H1 (cell line): Measurements from ENCODE around the gene MYO5B. TPM values are rescaled to one million over a fixed set of nuclear protein-coding genes. Genes with fewer than 3 reads are reported as not detected.

Experiments
- CTCF ChIA-PET: fragments of 300-600 bp; sonication (Branson Sonifier 250); formaldehyde crosslinking; loops from one replicate; lab custom pipeline; 2021; ENCODE audit not compliant: partially characterized antibody; lab: Charles Lee
- POLR2A ChIA-PET: fragments of 300-600 bp; sonication (Branson Sonifier 250); formaldehyde crosslinking; loops from one replicate; lab custom pipeline; 2021; ENCODE audit warnings: inconsistent platforms; ENCODE audit not compliant: partially characterized antibody; lab: Charles Lee
- DNase-seq, 2 experiments: peaks; one replicate each; pipeline versions ENCODE4 v3.0.0 to v3.0.0-alpha.2; 2010 to 2022; ENCODE audit warnings: low spot score in 2 of 2, low read depth in 1 of 2, mixed read lengths in 1 of 2
- FAIRE-seq: peaks from 2 replicates; lab custom pipeline; 2011; peaks lifted over from hg19 to GRCh38; lab: Jason Lieb, UNC
- H2AFZ ChIP-seq: 2 replicates; pipeline ENCODE4 v1.8.1; 2012; ENCODE audit warnings: low read length, inconsistent platforms
- H2AK5ac ChIP-seq: 2 replicates; pipeline ENCODE4 v1.6.1; 2013; ENCODE audit warnings: low read depth, low read length
- H2BK120ac ChIP-seq: replicated peaks from 2 replicates; pipeline ENCODE3; 2013; ENCODE audit warnings: low read depth, low read length, inconsistent platforms
- H2BK12ac ChIP-seq: 2 replicates; pipeline ENCODE4 v1.6.1; 2013; ENCODE audit warnings: low read depth, low read length
- H2BK15ac ChIP-seq: 2 replicates; pipeline ENCODE4 v1.6.1; 2013; ENCODE audit warnings: low read length
- H2BK20ac ChIP-seq: 2 replicates; pipeline ENCODE4 v1.6.1; 2013; ENCODE audit warnings: low read length
- H2BK5ac ChIP-seq: 2 replicates; pipeline ENCODE4 v1.6.1; 2013; ENCODE audit warnings: low read depth, low read length
- H3K14ac ChIP-seq: 2 replicates; pipeline ENCODE4 v1.6.1; 2013; ENCODE audit warnings: inconsistent platforms; ENCODE audit not compliant: insufficient read length
- H3K18ac ChIP-seq: 2 replicates; pipeline ENCODE4 v1.6.1; 2013; ENCODE audit warnings: low read length; ENCODE audit errors: extremely low read depth
- H3K23ac ChIP-seq: 2 replicates; pipeline ENCODE4 v1.6.1; 2013; ENCODE audit warnings: inconsistent platforms; ENCODE audit not compliant: insufficient read length
- H3K23me2 ChIP-seq: 2 replicates; pipeline ENCODE4 v1.6.1; 2013; ENCODE audit warnings: low read depth, low read length
- H3K27ac ChIP-seq: 2 replicates; pipeline ENCODE4 v1.6.1; 2011; ENCODE audit warnings: low read depth, low read length, inconsistent platforms
- H3K27me3 ChIP-seq, 4 experiments: replicated peaks in 1 of 4; 1 replicate in 1 of 4; 2 replicates in 3 of 4; pipeline versions ENCODE4 v1.6.1 to v1.8.1; 2011 to 2013; ENCODE audit warnings: low read length in 3 of 4, mild to moderate bottlenecking in 3 of 4, inconsistent platforms in 2 of 4, mixed read lengths in 2 of 4, moderate library complexity in 1 of 4; ENCODE audit not compliant: control insufficient read depth in 3 of 4, insufficient read depth in 3 of 4; ENCODE audit errors: extremely low read depth in 1 of 4
- H3K36me3 ChIP-seq, 4 experiments: 2 replicates each; pipeline versions ENCODE4 v1.6.1 to v1.8.1; 2011 to 2013; ENCODE audit warnings: mild to moderate bottlenecking in 4 of 4, low read length in 3 of 4, moderate library complexity in 2 of 4, control low read depth in 1 of 4, inconsistent platforms in 1 of 4; ENCODE audit not compliant: insufficient read depth in 4 of 4, control insufficient read depth in 2 of 4
- H3K4ac ChIP-seq: replicated peaks from 2 replicates; pipeline ENCODE3; 2013; ENCODE audit warnings: low read length, low read depth, mixed read lengths, inconsistent platforms; ENCODE audit not compliant: insufficient read length
- H3K4me1 ChIP-seq, 4 experiments: replicated peaks in 1 of 4; 1 replicate in 1 of 4; 2 replicates in 3 of 4; pipeline versions ENCODE4 v1.6.1 to v1.8.1; 2011 to 2013; ENCODE audit warnings: low read length in 3 of 4, inconsistent platforms in 2 of 4, mixed read lengths in 1 of 4; ENCODE audit not compliant: insufficient read depth in 4 of 4, control insufficient read depth in 3 of 4
- H3K4me2 ChIP-seq, 2 experiments: 2 replicates each; pipeline versions ENCODE4 v1.6.1 to v1.8.1; 2011 to 2013; ENCODE audit warnings: low read depth in 2 of 2, low read length in 2 of 2, control low read depth in 1 of 2, inconsistent platforms in 1 of 2, mild to moderate bottlenecking in 1 of 2; ENCODE audit not compliant: insufficient read depth in 1 of 2
- H3K4me3 ChIP-seq, 4 experiments: fragments of 200-600, 300-600 bp in 1 of 4; sonication (generic), shearing (Covaris generic), sonication (Bioruptor Twin) in 1 of 4; 2 replicates each; pipeline versions ENCODE4 v1.5.1 to v1.8.1; 2011 to 2016; ENCODE audit warnings: low read length in 4 of 4, low read depth in 3 of 4, control low read depth in 2 of 4, inconsistent platforms in 2 of 4, mild to moderate bottlenecking in 2 of 4, mixed read lengths in 1 of 4, moderate library complexity in 1 of 4; ENCODE audit not compliant: insufficient read depth in 2 of 4; ENCODE audit errors: extremely low read depth in 1 of 4
- H3K56ac ChIP-seq: replicated peaks from 2 replicates; pipeline ENCODE3; 2013; ENCODE audit warnings: low read depth, mild to moderate bottlenecking, mixed read lengths, low read length, inconsistent platforms; ENCODE audit not compliant: insufficient read length
- H3K79me1 ChIP-seq: 2 replicates; pipeline ENCODE4 v1.6.1; 2013; ENCODE audit warnings: low read depth, low read length, control low read depth
- H3K79me2 ChIP-seq, 2 experiments: 2 replicates each; pipeline versions ENCODE4 v1.6.1 to v1.8.1; 2012 to 2013; ENCODE audit warnings: low read length in 2 of 2, mild to moderate bottlenecking in 2 of 2, inconsistent platforms in 1 of 2; ENCODE audit not compliant: insufficient read depth in 2 of 2, control insufficient read depth in 1 of 2
- H3K9ac ChIP-seq, 4 experiments: replicated peaks in 1 of 4; 1 replicate in 1 of 4; 2 replicates in 3 of 4; pipeline versions ENCODE4 v1.6.1 to v1.8.1; 2011 to 2013; ENCODE audit warnings: low read depth in 3 of 4, low read length in 3 of 4, control low read depth in 2 of 4, mild to moderate bottlenecking in 2 of 4, moderate library complexity in 2 of 4, inconsistent platforms in 1 of 4; ENCODE audit errors: extremely low read depth in 1 of 4
- H3K9me3 ChIP-seq, 2 experiments: 2 replicates each; pipeline versions ENCODE4 v1.6.1 to v1.8.1; 2012 to 2013; ENCODE audit warnings: mild to moderate bottlenecking in 2 of 2, moderate library complexity in 2 of 2, control low read depth in 1 of 2, inconsistent platforms in 1 of 2, low read depth in 1 of 2, low read length in 1 of 2, mixed read lengths in 1 of 2; ENCODE audit not compliant: insufficient read depth in 2 of 2
- H4K20me1 ChIP-seq, 2 experiments: replicated peaks in 1 of 2; 2 replicates each; pipeline versions ENCODE3 to v1.8.1; 2011 to 2013; ENCODE audit warnings: inconsistent platforms in 2 of 2, low read length in 2 of 2, mild to moderate bottlenecking in 1 of 2; ENCODE audit not compliant: insufficient read depth in 2 of 2, control insufficient read depth in 1 of 2
- H4K5ac ChIP-seq: 2 replicates; pipeline ENCODE4 v1.6.1; 2013; ENCODE audit warnings: low read length, low read depth, mixed read lengths, inconsistent platforms; ENCODE audit not compliant: insufficient read length
- H4K8ac ChIP-seq: 2 replicates; pipeline ENCODE4 v1.8.0; 2013; ENCODE audit warnings: mild to moderate bottlenecking, moderate library complexity, low read length, inconsistent platforms; ENCODE audit not compliant: insufficient read depth; ENCODE audit errors: extremely low read depth
- H4K91ac ChIP-seq: replicated peaks from 2 replicates; pipeline ENCODE3; 2013; ENCODE audit warnings: low read length, mixed read lengths, inconsistent platforms; ENCODE audit not compliant: insufficient read length
- BACH1 ChIP-seq: IDR thresholded peaks from 2 replicates; pipeline ENCODE4 v1.6.1; 2012; ENCODE audit warnings: low read length, improper control_type of control experiment
- CHD1 ChIP-seq: IDR thresholded peaks from 2 replicates; pipeline ENCODE4 v1.6.1; 2012; ENCODE audit warnings: low read depth, low read length, improper control_type of control experiment
- EGR1 ChIP-seq: IDR thresholded peaks from 2 replicates; pipeline ENCODE4 v1.6.1; 2011; ENCODE audit warnings: low read depth, low read length, borderline replicate concordance
- HDAC2 ChIP-seq, 2 experiments: fragments of 300-600 bp in 1 of 2; sonication (generic) in 1 of 2; IDR thresholded peaks; 2 replicates each; pipeline ENCODE4 v1.6.1; 2011 to 2012; ENCODE audit warnings: low read depth in 2 of 2, low read length in 2 of 2, mild to moderate bottlenecking in 2 of 2, moderate library complexity in 2 of 2, borderline replicate concordance in 1 of 2, inconsistent platforms in 1 of 2
- HDAC6 ChIP-seq: IDR thresholded peaks from one replicate; pipeline ENCODE4 v1.7.1; 2012; ENCODE audit warnings: low read depth, mild to moderate bottlenecking, inconsistent platforms, low read length, moderate library complexity
- JUND ChIP-seq: IDR thresholded peaks from 2 replicates; pipeline ENCODE4 v1.6.1; 2011; ENCODE audit warnings: mild to moderate bottlenecking, improper control_type of control experiment, low read length
- NRF1 ChIP-seq: IDR thresholded peaks from 2 replicates; pipeline ENCODE4 v1.6.1; 2011; ENCODE audit warnings: mild to moderate bottlenecking, low read depth, low read length, improper control_type of control experiment
- PHF8 ChIP-seq: fragments of 200-600 bp; sonication (generic); conservative IDR thresholded peaks from 2 replicates; pipeline ENCODE4 v1.7.1; 2012; ENCODE audit warnings: low read depth, mild to moderate bottlenecking, inconsistent platforms, low read length, moderate library complexity
- POLR2AphosphoS5 ChIP-seq: IDR thresholded peaks from 2 replicates; pipeline ENCODE4 v1.6.1; 2011; ENCODE audit warnings: low read depth, low read length
- RFX5 ChIP-seq: IDR thresholded peaks from 2 replicates; pipeline ENCODE4 v1.6.1; 2011; ENCODE audit warnings: low read depth, low read length, improper control_type of control experiment, borderline replicate concordance
- RXRA ChIP-seq: IDR thresholded peaks from 2 replicates; pipeline ENCODE4 v1.6.1; 2011; ENCODE audit warnings: low read depth, mild to moderate bottlenecking, low read length, moderate library complexity; ENCODE audit not compliant: insufficient read depth
- SIRT6 ChIP-seq: IDR thresholded peaks from one replicate; pipeline ENCODE4 v1.7.1; 2012; ENCODE audit warnings: low read length, inconsistent platforms
- WGBS, 2 experiments: shearing (Covaris generic) in 1 of 2; methylation state at CpG; one replicate each; pipeline versions ENCODE4 v1.1.6 to v1.1.7; 2013 to 2015; ENCODE audit warnings: low lambda C conversion rate in 2 of 2, mixed read lengths in 2 of 2, inconsistent platforms in 1 of 2, low coverage in 1 of 2, missing lambda C conversion rate in 1 of 2; ENCODE audit not compliant: insufficient replicate concordance in 2 of 2, insufficient coverage in 1 of 2, insufficient read length in 1 of 2; ENCODE audit errors: extremely low coverage in 1 of 2, missing lambda C conversion rate in 1 of 2; 5-methylcytosine and 5-hydroxymethylcytosine counted together
- polyA plus RNA-seq, 7 experiments: library from polyadenylated mRNA; depleted of rRNA in 3 of 7; stranded (reverse) in 5 of 7; unstranded in 2 of 7; fragments of >200 nt in 5 of 7; fragments of 200-250 nt in 2 of 7; gene quantifications; 1 replicate in 5 of 7; 2 replicates in 1 of 7; 4 replicates in 1 of 7; pipeline versions ENCODE4 v1.2.1 to v1.2.3, GENCODE V29; 2011 to 2013; ENCODE audit warnings: missing spikeins in 2 of 7, mixed read lengths in 2 of 7
- total RNA-seq: library from RNA; stranded (reverse); fragmentation: NEBNext Ultra II Directional; extraction: Animal tissue kit (Norgen Biotek cat#: 25700); gene quantifications from 2 replicates; pipeline ENCODE4 v1.2.1, GENCODE V29; 2021
- TF ChIP-seq, protein P1 (sequence below), 3 experiments: IDR thresholded peaks; 1 replicate in 2 of 3; 2 replicates in 1 of 3; pipeline versions ENCODE4 v1.5.1 to v1.6.1; 2011; ENCODE audit warnings: low read length in 3 of 3, mild to moderate bottlenecking in 3 of 3, inconsistent platforms in 2 of 3, low read depth in 1 of 3, moderate library complexity in 1 of 3; ENCODE audit not compliant: insufficient read depth in 1 of 3; ENCODE audit errors: control extremely low read depth in 1 of 3

The MYO5B gene
- total and polyA plus RNA-seq, 2 of the 8 experiments (the other 6 are each of a cell fraction or from before 2014, with no cell fraction given) = 6.4 to 7.7 TPM

DNA sequence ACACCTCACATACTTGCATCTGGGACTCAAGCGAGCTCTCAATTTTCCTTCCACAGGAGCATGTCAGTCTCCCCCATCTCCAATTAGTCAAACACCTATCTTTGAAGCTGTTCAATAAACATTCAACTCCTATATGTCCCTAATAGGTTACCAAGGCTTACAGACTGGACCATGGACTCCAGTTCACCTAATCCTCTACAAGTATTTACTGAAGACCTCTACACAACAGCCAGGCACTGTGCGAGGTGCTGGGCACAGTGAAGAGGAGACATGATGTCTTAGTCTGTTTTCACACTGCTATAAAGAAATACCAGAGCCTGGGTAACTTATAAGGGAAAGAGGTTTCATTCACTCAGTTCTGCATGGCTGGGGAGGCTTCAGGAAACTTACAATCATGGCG, 129.9 kb downstream of the MYO5B start:
- no peak overlapping the region for H4K91ac ChIP-seq
- H3K79me1 ChIP-seq = no peaks in the 10 kb centered on the region
- no peak overlapping the region for H2AFZ ChIP-seq
- no peak overlapping the region for H2BK15ac ChIP-seq
- no peaks in the 10 kb centered on the region for H3K4me1 ChIP-seq
- DNase-seq = no peak
- ChIA-PET CTCF (interaction anchor here (1.2 to 1.5 kb wide), 3 partner anchors 23 to 138 kb away, joined by 3 to 7 read pairs (median 4); no protein-coding TSS in a partner anchor), POLR2A (no interaction called here)
- no peak overlapping the region for H3K4ac ChIP-seq
- H3K23me2 ChIP-seq = no peaks in the 10 kb centered on the region
- no peaks in the 10 kb centered on the region for H3K27me3 ChIP-seq
- no peak overlapping the region for H4K5ac ChIP-seq
- no peak overlapping the region for H2BK12ac ChIP-seq
- no peak overlapping the region for H4K8ac ChIP-seq
- no peak overlapping the region for H3K4me3 ChIP-seq
- no peaks in the 10 kb centered on the region for H4K20me1 ChIP-seq
- H2BK5ac ChIP-seq = no peak overlapping the region
- no peak overlapping the region for H3K4me2 ChIP-seq
- no peak overlapping the region for H3K27ac ChIP-seq
- H2AK5ac ChIP-seq = no peak overlapping the region
- no peak for FAIRE-seq
- H3K79me2 ChIP-seq = no peaks in the 10 kb centered on the region
- no peak overlapping the region for H2BK20ac ChIP-seq
- H3K14ac ChIP-seq = no peak overlapping the region
- H3K9me3 ChIP-seq = no peaks in the 10 kb centered on the region
- H2BK120ac ChIP-seq = no peak overlapping the region
- H3K23ac ChIP-seq = no peak overlapping the region
- H3K36me3 ChIP-seq = no peaks in the 10 kb centered on the region
- no peak overlapping the region for H3K9ac ChIP-seq
- WGBS, 2 experiments = 88% methylated on average over 3 of the region's 3 CpGs; no CpG with 5 or more reads in 1 of the 2 experiments
- H3K18ac ChIP-seq = no peak overlapping the region
- H3K56ac ChIP-seq = no peak overlapping the region
- TF ChIP-seq RFX5 (no peak), CHD1 (no peak), JUND (no peak), NRF1 (no peak), EGR1 (no peak), SIRT6 (no peak), HDAC6 (no peak), HDAC2 (IDR thresholded peaks at IDR 0.05; ENCODE audit: borderline replicate concordance in 1 of 2, low read depth in 2 of 2, low read length in 2 of 2) (no peak), RXRA (no peak), BACH1 (no peak), PHF8 (no peak), POLR2AphosphoS5 (no peak)
- TF ChIP-seq, protein P1, sequence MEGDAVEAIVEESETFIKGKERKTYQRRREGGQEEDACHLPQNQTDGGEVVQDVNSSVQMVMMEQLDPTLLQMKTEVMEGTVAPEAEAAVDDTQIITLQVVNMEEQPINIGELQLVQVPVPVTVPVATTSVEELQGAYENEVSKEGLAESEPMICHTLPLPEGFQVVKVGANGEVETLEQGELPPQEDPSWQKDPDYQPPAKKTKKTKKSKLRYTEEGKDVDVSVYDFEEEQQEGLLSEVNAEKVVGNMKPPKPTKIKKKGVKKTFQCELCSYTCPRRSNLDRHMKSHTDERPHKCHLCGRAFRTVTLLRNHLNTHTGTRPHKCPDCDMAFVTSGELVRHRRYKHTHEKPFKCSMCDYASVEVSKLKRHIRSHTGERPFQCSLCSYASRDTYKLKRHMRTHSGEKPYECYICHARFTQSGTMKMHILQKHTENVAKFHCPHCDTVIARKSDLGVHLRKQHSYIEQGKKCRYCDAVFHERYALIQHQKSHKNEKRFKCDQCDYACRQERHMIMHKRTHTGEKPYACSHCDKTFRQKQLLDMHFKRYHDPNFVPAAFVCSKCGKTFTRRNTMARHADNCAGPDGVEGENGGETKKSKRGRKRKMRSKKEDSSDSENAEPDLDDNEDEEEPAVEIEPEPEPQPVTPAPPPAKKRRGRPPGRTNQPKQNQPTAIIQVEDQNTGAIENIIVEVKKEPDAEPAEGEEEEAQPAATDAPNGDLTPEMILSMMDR (IDR thresholded peaks at IDR 0.05; ENCODE audit: control extremely low read depth in 1 of 3, insufficient read depth in 1 of 3, low read depth in 1 of 3, low read length in 3 of 3) = no peak
